ENCODE data around the gene COX6A2.
A peak's percentile ranks its signal among the peaks of the same experiment; 100 is the strongest.

COX6A2 gene

DNA sequence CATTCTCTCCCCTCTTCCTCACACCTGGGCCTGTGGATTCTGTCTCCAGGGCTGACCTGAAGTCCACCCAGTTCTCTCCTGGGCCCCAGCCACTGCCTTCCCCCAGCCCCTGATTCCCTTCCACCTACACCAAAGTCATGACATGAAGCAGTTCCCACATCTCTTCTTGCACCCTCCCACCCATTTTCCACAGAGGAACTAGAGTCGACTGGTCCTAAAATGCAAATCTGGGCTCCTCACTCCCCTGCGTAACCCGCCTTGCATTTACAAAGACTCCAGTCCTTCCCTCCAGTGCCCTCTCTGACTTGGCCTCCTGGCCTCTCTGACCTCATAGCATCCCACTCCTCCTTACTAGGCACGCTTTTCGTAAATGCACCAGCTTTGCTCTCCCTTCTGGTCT, 14.8 kb downstream of the COX6A2 start:
- Histone ChIP-seq H3K9ac (ENCODE audit: low read length) (no peak overlapping the region), H4K91ac (ENCODE audit: low read length) (no peak overlapping the region), H2AK5ac (ENCODE audit: low read length, severe bottlenecking) (no peak overlapping the region), H3K4me3 (ENCODE audit: insufficient read depth in 1 of 2, low read depth in 1 of 2, low read length in 2 of 2) (no peak overlapping the region), H3K27ac (ENCODE audit: low read length, poor library complexity, severe bottlenecking) (no peak overlapping the region), H2BK5ac (ENCODE audit: low read depth, low read length, poor library complexity, severe bottlenecking) (no peak overlapping the region), H3K36me3 (ENCODE audit: control insufficient read depth in 1 of 2, insufficient read depth in 2 of 2, low read depth in 1 of 2, low read length in 2 of 2) (no peaks in the 10 kb centered on the region), H3K4me1 (ENCODE audit: control insufficient read depth, insufficient read depth, low read depth, low read length) (no peaks in the 10 kb centered on the region), H2BK120ac (ENCODE audit: low read depth, low read length) (no peak overlapping the region), H3K18ac (ENCODE audit: low read depth in 1 of 2, low read length in 2 of 2) (no peak overlapping the region), H2BK12ac (ENCODE audit: low read length in 2 of 2) (no peak overlapping the region), H4K8ac (ENCODE audit: low read length) (no peak overlapping the region), H3K23ac (ENCODE audit: low read length in 2 of 2) (no peak overlapping the region), H3K4me2 (ENCODE audit: low read length, poor library complexity, severe bottlenecking) (no peak overlapping the region), H3K27me3 (ENCODE audit: control insufficient read depth in 1 of 2, insufficient read depth in 1 of 2, low read length in 2 of 2) (peaks cover 5 to 46% of the 10 kb centered on the region in 2 experiments), H3K4ac (ENCODE audit: low read depth in 1 of 2, low read length in 2 of 2) (no peak overlapping the region), H3K9me3 (ENCODE audit: control insufficient read depth, low read length) (peaks cover 5% of the 10 kb centered on the region), H2BK15ac (ENCODE audit: low read depth, poor library complexity, severe bottlenecking) (peak overlapping the region; percentile 16), H2AFZ (ENCODE audit: low read depth, low read length) (no peak overlapping the region), H3K79me1 (replicated peaks; ENCODE audit: low read length, poor library complexity, severe bottlenecking) (no peaks in the 10 kb centered on the region), H3K14ac (ENCODE audit: low read length in 2 of 2) (no peak overlapping the region)
- WGBS = 72% methylated on average over 5 of the region's 5 CpGs
- no peak for DNase-seq

DNA sequence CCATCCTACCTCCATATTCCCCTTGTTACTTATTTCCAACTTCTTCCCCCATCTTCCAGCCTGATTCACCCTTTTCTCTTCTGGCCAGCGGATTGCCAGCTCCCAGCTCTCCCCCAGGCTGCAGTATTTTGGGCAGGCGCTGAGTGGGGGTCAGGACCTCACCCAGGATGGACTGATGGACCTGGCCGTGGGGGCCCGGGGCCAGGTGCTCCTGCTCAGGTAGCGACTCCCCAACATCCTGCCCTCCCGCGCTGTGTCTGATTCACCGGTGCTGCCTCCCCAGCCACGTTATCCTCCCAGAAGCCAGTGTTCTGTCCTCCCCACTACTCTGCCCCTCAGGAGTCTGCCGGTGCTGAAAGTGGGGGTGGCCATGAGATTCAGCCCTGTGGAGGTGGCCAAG, 15.4 kb downstream of the COX6A2 start:
- Histone ChIP-seq H3K14ac (ENCODE audit: low read length in 2 of 2) (no peak overlapping the region), H3K79me1 (replicated peaks; ENCODE audit: low read length, poor library complexity, severe bottlenecking) (no peaks in the 10 kb centered on the region), H4K8ac (ENCODE audit: low read length) (no peak overlapping the region), H3K27ac (ENCODE audit: low read length, poor library complexity, severe bottlenecking) (no peak overlapping the region), H4K91ac (ENCODE audit: low read length) (no peak overlapping the region), H3K23ac (ENCODE audit: low read length in 2 of 2) (no peak overlapping the region), H3K18ac (ENCODE audit: low read depth in 1 of 2, low read length in 2 of 2) (no peak overlapping the region), H3K4ac (ENCODE audit: low read depth in 1 of 2, low read length in 2 of 2) (no peak overlapping the region), H3K27me3 (ENCODE audit: control insufficient read depth in 1 of 2, insufficient read depth in 1 of 2, low read length in 2 of 2) (peaks cover 5 to 47% of the 10 kb centered on the region in 2 experiments), H2BK120ac (ENCODE audit: low read depth, low read length) (no peak overlapping the region), H3K9me3 (ENCODE audit: control insufficient read depth, low read length) (peaks cover 5% of the 10 kb centered on the region), H3K4me3 (ENCODE audit: insufficient read depth in 1 of 2, low read depth in 1 of 2, low read length in 2 of 2) (no peak overlapping the region), H2AFZ (ENCODE audit: low read depth, low read length) (no peak overlapping the region), H3K9ac (ENCODE audit: low read length) (no peak overlapping the region), H2BK15ac (ENCODE audit: low read depth, poor library complexity, severe bottlenecking) (no peak overlapping the region), H3K4me2 (ENCODE audit: low read length, poor library complexity, severe bottlenecking) (no peak overlapping the region), H3K4me1 (ENCODE audit: control insufficient read depth, insufficient read depth, low read depth, low read length) (no peaks in the 10 kb centered on the region), H2AK5ac (ENCODE audit: low read length, severe bottlenecking) (no peak overlapping the region), H3K36me3 (ENCODE audit: control insufficient read depth in 1 of 2, insufficient read depth in 2 of 2, low read depth in 1 of 2, low read length in 2 of 2) (no peaks in the 10 kb centered on the region), H2BK5ac (ENCODE audit: low read depth, low read length, poor library complexity, severe bottlenecking) (no peak overlapping the region), H2BK12ac (ENCODE audit: low read length in 2 of 2) (no peak overlapping the region)
- WGBS = 67% methylated on average over 5 of the region's 10 CpGs
- DNase-seq = no peak

DNA sequence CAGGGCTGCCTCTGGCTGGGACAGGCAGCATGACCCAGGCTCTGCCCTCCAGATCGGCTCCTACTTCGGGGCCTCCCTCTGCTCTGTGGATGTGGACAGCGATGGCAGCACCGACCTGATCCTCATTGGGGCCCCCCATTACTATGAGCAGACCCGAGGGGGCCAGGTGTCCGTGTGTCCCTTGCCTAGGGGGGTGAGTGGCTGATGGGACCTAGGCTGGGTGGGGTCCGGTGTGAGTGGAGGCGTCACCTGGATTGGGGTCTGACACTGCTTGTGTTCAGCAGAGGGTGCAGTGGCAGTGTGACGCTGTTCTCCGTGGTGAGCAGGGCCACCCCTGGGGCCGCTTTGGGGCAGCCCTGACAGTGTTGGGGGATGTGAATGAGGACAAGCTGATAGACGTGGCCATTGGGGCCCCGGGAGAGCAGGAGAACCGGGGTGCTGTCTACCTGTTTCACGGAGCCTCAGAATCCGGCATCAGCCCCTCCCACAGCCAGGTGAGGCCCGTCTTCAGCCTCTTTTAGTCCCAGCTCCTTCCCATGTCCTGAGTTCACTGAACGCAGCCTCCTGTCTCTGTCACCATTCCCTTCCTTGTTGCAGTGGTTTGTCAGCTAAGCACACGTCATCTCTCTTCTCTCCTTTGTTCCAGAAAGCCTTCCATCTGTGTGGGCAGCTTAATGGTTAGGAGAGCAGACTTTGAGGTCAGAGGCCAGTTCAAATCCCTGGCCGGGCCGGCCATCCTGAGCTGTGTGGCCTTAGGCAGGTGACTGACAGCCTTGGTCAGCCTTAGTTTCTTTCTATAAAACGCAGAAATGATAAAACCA, 16.9 kb downstream of the COX6A2 start:
- H3K18ac ChIP-seq (ENCODE audit: low read depth in 1 of 2, low read length in 2 of 2) = no peak overlapping the region
- no peak overlapping the region for H2AFZ ChIP-seq (ENCODE audit: low read depth, low read length)
- H2BK12ac ChIP-seq (ENCODE audit: low read length in 2 of 2) = no peak overlapping the region
- no peaks in the 10 kb centered on the region for H3K4me1 ChIP-seq (ENCODE audit: control insufficient read depth, insufficient read depth, low read depth, low read length)
- H3K23ac ChIP-seq (ENCODE audit: low read length in 2 of 2) = no peak overlapping the region
- no peak overlapping the region for H2BK15ac ChIP-seq (ENCODE audit: low read depth, poor library complexity, severe bottlenecking)
- H2AK5ac ChIP-seq (ENCODE audit: low read length, severe bottlenecking) = no peak overlapping the region
- H3K9ac ChIP-seq (ENCODE audit: low read length) = no peak overlapping the region
- H4K8ac ChIP-seq (ENCODE audit: low read length) = no peak overlapping the region
- H3K14ac ChIP-seq (ENCODE audit: low read length in 2 of 2) = no peak overlapping the region
- no peaks in the 10 kb centered on the region for H3K36me3 ChIP-seq (ENCODE audit: control insufficient read depth in 1 of 2, insufficient read depth in 2 of 2, low read depth in 1 of 2, low read length in 2 of 2)
- H3K4ac ChIP-seq (ENCODE audit: low read depth in 1 of 2, low read length in 2 of 2) = no peak overlapping the region
- no peaks in the 10 kb centered on the region for H3K79me1 ChIP-seq (replicated peaks; ENCODE audit: low read length, poor library complexity, severe bottlenecking)
- 76% methylated on average over 21 of the region's 22 CpGs for WGBS
- H4K91ac ChIP-seq (ENCODE audit: low read length) = no peak overlapping the region
- H3K9me3 ChIP-seq (ENCODE audit: control insufficient read depth, low read length) = peaks cover 5% of the 10 kb centered on the region
- no peak overlapping the region for H2BK5ac ChIP-seq (ENCODE audit: low read depth, low read length, poor library complexity, severe bottlenecking)
- no peak overlapping the region for H3K27ac ChIP-seq (ENCODE audit: low read length, poor library complexity, severe bottlenecking)
- H2BK120ac ChIP-seq (ENCODE audit: low read depth, low read length) = no peak overlapping the region
- H3K27me3 ChIP-seq (ENCODE audit: control insufficient read depth in 1 of 2, insufficient read depth in 1 of 2, low read length in 2 of 2) = peaks cover 5 to 43% of the 10 kb centered on the region in 2 experiments
- no peak for DNase-seq
- H3K4me3 ChIP-seq (ENCODE audit: insufficient read depth in 1 of 2, low read depth in 1 of 2, low read length in 2 of 2) = no peak overlapping the region
- H3K4me2 ChIP-seq (ENCODE audit: low read length, poor library complexity, severe bottlenecking) = no peak overlapping the region

DNA sequence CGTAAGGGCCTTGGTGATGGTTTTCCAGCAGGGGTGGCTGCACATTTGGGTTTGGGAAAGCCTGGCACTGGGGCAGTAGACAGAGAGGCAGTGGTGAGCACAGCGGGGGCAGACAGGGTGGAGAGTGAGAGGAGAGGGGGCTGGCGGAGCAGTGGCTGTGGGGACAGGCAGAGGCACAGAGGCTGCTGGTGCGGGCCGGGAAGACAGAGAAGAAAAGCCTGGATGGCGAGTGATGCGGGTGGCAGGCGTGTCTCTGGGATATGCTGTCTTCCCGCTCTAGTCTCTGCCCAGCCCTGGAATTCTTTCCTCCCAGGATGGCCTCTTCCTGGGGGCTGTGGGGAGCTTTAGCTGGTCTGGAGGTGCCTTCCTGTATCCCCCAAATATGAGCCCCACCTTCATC, 18.1 kb downstream of the COX6A2 start:
- no peak overlapping the region for H2BK5ac ChIP-seq (ENCODE audit: low read depth, low read length, poor library complexity, severe bottlenecking)
- H3K4me1 ChIP-seq (ENCODE audit: control insufficient read depth, insufficient read depth, low read depth, low read length) = no peaks in the 10 kb centered on the region
- no peaks in the 10 kb centered on the region for H3K9me3 ChIP-seq (ENCODE audit: control insufficient read depth, low read length)
- no peak overlapping the region for H3K4me2 ChIP-seq (ENCODE audit: low read length, poor library complexity, severe bottlenecking)
- no peak overlapping the region for H3K4me3 ChIP-seq (ENCODE audit: insufficient read depth in 1 of 2, low read depth in 1 of 2, low read length in 2 of 2)
- no peak overlapping the region for H4K91ac ChIP-seq (ENCODE audit: low read length)
- H2BK12ac ChIP-seq (ENCODE audit: low read length in 2 of 2) = no peak overlapping the region
- H3K79me1 ChIP-seq (replicated peaks; ENCODE audit: low read length, poor library complexity, severe bottlenecking) = no peaks in the 10 kb centered on the region
- no peak for DNase-seq
- H2AK5ac ChIP-seq (ENCODE audit: low read length, severe bottlenecking) = no peak overlapping the region
- 90% methylated on average over 8 of the region's 9 CpGs for WGBS
- H2BK120ac ChIP-seq (ENCODE audit: low read depth, low read length) = no peak overlapping the region
- H3K27me3 ChIP-seq (ENCODE audit: control insufficient read depth in 1 of 2, insufficient read depth in 1 of 2, low read length in 2 of 2) = peaks cover 0 to 40% of the 10 kb centered on the region in 2 experiments
- no peak overlapping the region for H3K18ac ChIP-seq (ENCODE audit: low read depth in 1 of 2, low read length in 2 of 2)
- H3K27ac ChIP-seq (ENCODE audit: low read length, poor library complexity, severe bottlenecking) = no peak overlapping the region
- H3K36me3 ChIP-seq (ENCODE audit: control insufficient read depth in 1 of 2, insufficient read depth in 2 of 2, low read depth in 1 of 2, low read length in 2 of 2) = no peaks in the 10 kb centered on the region
- no peak overlapping the region for H3K4ac ChIP-seq (ENCODE audit: low read depth in 1 of 2, low read length in 2 of 2)
- H3K9ac ChIP-seq (ENCODE audit: low read length) = no peak overlapping the region
- H2BK15ac ChIP-seq (ENCODE audit: low read depth, poor library complexity, severe bottlenecking) = no peak overlapping the region
- no peak overlapping the region for H3K14ac ChIP-seq (ENCODE audit: low read length in 2 of 2)
- no peak overlapping the region for H3K23ac ChIP-seq (ENCODE audit: low read length in 2 of 2)
- no peak overlapping the region for H2AFZ ChIP-seq (ENCODE audit: low read depth, low read length)
- no peak overlapping the region for H4K8ac ChIP-seq (ENCODE audit: low read length)
